ENCODE data around the gene ZC3H4.

ZC3H4 gene

DNA sequence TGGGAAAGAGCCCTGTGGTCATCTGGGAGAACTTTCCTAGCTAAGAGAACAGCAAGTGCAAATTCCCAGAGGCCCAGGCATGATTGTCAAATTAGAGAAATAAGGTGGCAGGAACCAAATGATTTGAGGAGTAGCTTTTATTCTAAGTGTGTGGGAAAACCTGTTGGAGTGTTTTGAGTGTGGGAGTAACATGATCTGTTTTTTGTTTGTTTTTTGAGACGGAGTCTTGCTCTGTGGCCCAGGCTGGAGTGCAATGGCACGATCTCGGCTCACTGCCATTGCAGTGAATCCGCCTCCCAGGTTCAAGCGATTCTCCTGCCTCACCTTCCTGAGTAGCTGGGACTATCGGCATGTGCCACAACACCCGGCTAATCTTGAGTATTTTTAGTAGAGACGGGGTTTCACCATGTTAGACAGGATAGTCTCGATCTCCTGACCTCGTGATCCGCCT is 19.5 kb upstream of the ZC3H4 start:
- ATAC-seq, result no peak
- TF ChIP-seq ZFP30 (CRISPR knock-in tag; IDR thresholded peaks at IDR 0.05) (no peak), POU6F1 (CRISPR knock-in tag; IDR thresholded peaks at IDR 0.05; ENCODE audit: borderline replicate concordance, low read depth) (no peak)

- no peak for ATAC-seq
- TF ChIP-seq SNAI2 (CRISPR knock-in tag; IDR thresholded peaks at IDR 0.05) (no peak), ZFP3 (CRISPR knock-in tag; IDR thresholded peaks at IDR 0.05) (no peak), ZNF70 (CRISPR knock-in tag; IDR thresholded peaks at IDR 0.05) (no peak), PPARA (CRISPR knock-in tag; IDR thresholded peaks at IDR 0.05; ENCODE audit: borderline replicate concordance) (no peak), CREB5 (CRISPR knock-in tag; IDR thresholded peaks at IDR 0.05; ENCODE audit: low read depth) (no peak), BACH2 (CRISPR knock-in tag; IDR thresholded peaks at IDR 0.05; ENCODE audit: borderline replicate concordance) (no peak), CSDC2 (CRISPR knock-in tag; IDR thresholded peaks at IDR 0.05) (no peak), ESRRG (CRISPR knock-in tag; IDR thresholded peaks at IDR 0.05) (no peak), ZFP30 (CRISPR knock-in tag; IDR thresholded peaks at IDR 0.05) (no peak), RARB (CRISPR knock-in tag; IDR thresholded peaks at IDR 0.05) (no peak)
- TF ChIP-seq, protein P1, sequence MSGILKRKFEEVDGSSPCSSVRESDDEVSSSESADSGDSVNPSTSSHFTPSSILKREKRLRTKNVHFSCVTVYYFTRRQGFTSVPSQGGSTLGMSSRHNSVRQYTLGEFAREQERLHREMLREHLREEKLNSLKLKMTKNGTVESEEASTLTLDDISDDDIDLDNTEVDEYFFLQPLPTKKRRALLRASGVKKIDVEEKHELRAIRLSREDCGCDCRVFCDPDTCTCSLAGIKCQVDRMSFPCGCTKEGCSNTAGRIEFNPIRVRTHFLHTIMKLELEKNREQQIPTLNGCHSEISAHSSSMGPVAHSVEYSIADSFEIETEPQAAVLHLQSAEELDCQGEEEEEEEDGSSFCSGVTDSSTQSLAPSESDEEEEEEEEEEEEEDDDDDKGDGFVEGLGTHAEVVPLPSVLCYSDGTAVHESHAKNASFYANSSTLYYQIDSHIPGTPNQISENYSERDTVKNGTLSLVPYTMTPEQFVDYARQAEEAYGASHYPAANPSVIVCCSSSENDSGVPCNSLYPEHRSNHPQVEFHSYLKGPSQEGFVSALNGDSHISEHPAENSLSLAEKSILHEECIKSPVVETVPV (CRISPR knock-in tag; IDR thresholded peaks at IDR 0.05), result no peak
- TF ChIP-seq, protein P2, sequence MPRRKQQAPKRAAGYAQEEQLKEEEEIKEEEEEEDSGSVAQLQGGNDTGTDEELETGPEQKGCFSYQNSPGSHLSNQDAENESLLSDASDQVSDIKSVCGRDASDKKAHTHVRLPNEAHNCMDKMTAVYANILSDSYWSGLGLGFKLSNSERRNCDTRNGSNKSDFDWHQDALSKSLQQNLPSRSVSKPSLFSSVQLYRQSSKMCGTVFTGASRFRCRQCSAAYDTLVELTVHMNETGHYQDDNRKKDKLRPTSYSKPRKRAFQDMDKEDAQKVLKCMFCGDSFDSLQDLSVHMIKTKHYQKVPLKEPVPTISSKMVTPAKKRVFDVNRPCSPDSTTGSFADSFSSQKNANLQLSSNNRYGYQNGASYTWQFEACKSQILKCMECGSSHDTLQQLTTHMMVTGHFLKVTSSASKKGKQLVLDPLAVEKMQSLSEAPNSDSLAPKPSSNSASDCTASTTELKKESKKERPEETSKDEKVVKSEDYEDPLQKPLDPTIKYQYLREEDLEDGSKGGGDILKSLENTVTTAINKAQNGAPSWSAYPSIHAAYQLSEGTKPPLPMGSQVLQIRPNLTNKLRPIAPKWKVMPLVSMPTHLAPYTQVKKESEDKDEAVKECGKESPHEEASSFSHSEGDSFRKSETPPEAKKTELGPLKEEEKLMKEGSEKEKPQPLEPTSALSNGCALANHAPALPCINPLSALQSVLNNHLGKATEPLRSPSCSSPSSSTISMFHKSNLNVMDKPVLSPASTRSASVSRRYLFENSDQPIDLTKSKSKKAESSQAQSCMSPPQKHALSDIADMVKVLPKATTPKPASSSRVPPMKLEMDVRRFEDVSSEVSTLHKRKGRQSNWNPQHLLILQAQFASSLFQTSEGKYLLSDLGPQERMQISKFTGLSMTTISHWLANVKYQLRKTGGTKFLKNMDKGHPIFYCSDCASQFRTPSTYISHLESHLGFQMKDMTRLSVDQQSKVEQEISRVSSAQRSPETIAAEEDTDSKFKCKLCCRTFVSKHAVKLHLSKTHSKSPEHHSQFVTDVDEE (CRISPR knock-in tag; IDR thresholded peaks at IDR 0.05), result no peak
These were observed 18.7 kb upstream of the ZC3H4 start for GRCh38 chr19:47132194-47132852.

DNA sequence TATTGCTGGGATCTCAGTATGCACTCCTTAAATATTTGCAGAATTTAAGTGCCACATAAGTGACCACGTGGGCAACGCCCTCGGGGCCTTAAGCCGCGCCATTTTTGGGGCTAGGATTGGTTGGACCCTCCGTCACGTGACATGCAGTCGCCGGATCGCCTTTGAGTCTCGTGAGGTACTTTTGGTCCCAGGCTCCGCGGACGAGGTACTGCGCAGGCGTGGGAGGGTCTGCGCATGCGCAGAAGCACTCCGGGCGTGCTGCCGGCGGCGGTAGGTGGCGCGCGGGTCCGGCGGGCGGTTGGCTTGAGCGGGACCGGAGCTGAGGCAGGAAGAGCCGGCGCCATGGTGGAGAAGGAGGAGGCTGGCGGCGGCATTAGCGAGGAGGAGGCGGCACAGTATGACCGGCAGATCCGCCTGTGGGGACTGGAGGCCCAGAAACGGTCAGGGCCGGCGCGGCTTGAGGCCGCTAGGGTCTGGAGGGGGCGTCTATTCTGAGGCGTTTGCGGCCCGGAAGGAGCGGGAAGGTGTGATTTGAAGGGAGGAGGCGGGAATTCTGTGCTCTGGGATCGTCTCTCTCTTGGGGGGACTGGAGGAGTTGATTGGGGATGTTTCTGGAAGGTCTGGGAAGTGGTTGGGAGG is 17.1 kb upstream of the ZC3H4 start, which contains the start of gene SAE1:
Gene SAE1, plus strand, starts transcription at position 247 of the 639 bp plus-strand sequence. Its CDS starts 96 bp downstream, at position 343.
- peak; percentile 90 for ATAC-seq
- no peak for TF ChIP-seq PPARA (CRISPR knock-in tag; IDR thresholded peaks at IDR 0.05; ENCODE audit: borderline replicate concordance)
- TF ChIP-seq TOX (CRISPR knock-in tag; IDR thresholded peaks at IDR 0.05; ENCODE audit: borderline replicate concordance), result no peak
- no peak for TF ChIP-seq ZNF70 (CRISPR knock-in tag; IDR thresholded peaks at IDR 0.05)
- TF ChIP-seq, protein P3, sequence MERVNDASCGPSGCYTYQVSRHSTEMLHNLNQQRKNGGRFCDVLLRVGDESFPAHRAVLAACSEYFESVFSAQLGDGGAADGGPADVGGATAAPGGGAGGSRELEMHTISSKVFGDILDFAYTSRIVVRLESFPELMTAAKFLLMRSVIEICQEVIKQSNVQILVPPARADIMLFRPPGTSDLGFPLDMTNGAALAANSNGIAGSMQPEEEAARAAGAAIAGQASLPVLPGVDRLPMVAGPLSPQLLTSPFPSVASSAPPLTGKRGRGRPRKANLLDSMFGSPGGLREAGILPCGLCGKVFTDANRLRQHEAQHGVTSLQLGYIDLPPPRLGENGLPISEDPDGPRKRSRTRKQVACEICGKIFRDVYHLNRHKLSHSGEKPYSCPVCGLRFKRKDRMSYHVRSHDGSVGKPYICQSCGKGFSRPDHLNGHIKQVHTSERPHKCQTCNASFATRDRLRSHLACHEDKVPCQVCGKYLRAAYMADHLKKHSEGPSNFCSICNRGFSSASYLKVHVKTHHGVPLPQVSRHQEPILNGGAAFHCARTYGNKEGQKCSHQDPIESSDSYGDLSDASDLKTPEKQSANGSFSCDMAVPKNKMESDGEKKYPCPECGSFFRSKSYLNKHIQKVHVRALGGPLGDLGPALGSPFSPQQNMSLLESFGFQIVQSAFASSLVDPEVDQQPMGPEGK (CRISPR knock-in tag; IDR thresholded peaks at IDR 0.05; ENCODE audit: borderline replicate concordance), result no peak
- TF ChIP-seq TCF4 (CRISPR knock-in tag; IDR thresholded peaks at IDR 0.05; ENCODE audit: borderline replicate concordance), result no peak
- 0 out of 2 replicates have a peak, but pooled peaks have one; percentile 60 for TF ChIP-seq ZFP3 (CRISPR knock-in tag; IDR thresholded peaks at IDR 0.05)
- no peak for TF ChIP-seq ZNF8 (CRISPR knock-in tag; IDR thresholded peaks at IDR 0.05)
- no peak for TF ChIP-seq ARNTL (CRISPR knock-in tag; IDR thresholded peaks at IDR 0.05; ENCODE audit: borderline replicate concordance, low read depth)
- TF ChIP-seq CREB5 (CRISPR knock-in tag; IDR thresholded peaks at IDR 0.05; ENCODE audit: low read depth), result no peak
- TF ChIP-seq GLIS3 (CRISPR knock-in tag; IDR thresholded peaks at IDR 0.05), result no peak
- no peak for TF ChIP-seq ESRRG (CRISPR knock-in tag; IDR thresholded peaks at IDR 0.05)
- no peak for TF ChIP-seq OSR1 (CRISPR knock-in tag; IDR thresholded peaks at IDR 0.05)
- no peak for TF ChIP-seq ZFP30 (CRISPR knock-in tag; IDR thresholded peaks at IDR 0.05)
- TF ChIP-seq, protein P2 (CRISPR knock-in tag; IDR thresholded peaks at IDR 0.05), result 0 out of 2 replicates have a peak, but pooled peaks have one; percentile 37
- TF ChIP-seq CSDC2 (CRISPR knock-in tag; IDR thresholded peaks at IDR 0.05), result peak; percentile 89
